WTC11 (cell line): Measurements from ENCODE around the gene PHF24. TPM values are rescaled to one million over a fixed set of nuclear protein-coding genes. Genes with fewer than 3 reads are reported as not detected.

Experiments
- ATAC-seq: fragments of 200-7000 bp; cut with Tn5 transposase; 2 replicates; pipeline ENCODE4 v1.10.0; 2021; ENCODE audit warnings: mild to moderate bottlenecking, moderate library complexity
- CTCF ChIA-PET: fragments of 300-600 bp; sonication (Branson Sonifier 250); formaldehyde crosslinking; loops from one replicate; lab custom pipeline; 2021; ENCODE audit warnings: antibody characterized with exemption; lab: Charles Lee
- POLR2A ChIA-PET: fragments of 350-600 bp; sonication (Branson Sonifier 250); formaldehyde crosslinking; loops from one replicate; lab custom pipeline; 2021; ENCODE audit warnings: antibody characterized with exemption; lab: Charles Lee
- DNase-seq: peaks from one replicate; pipeline ENCODE4 v3.0.0; 2021; ENCODE audit warnings: low spot score
- H3K27ac Mint-ChIP-seq: 2 replicates; pipeline ENCODE4 v1.8.0; 2021; ENCODE audit warnings: mixed read lengths
- H3K27me3 Mint-ChIP-seq: 2 replicates; pipeline ENCODE4 v1.8.0; 2021; ENCODE audit warnings: low read depth, mild to moderate bottlenecking, moderate library complexity, mixed read lengths
- H3K36me3 Mint-ChIP-seq: 2 replicates; pipeline ENCODE4 v1.8.0; 2021; ENCODE audit warnings: mixed read lengths
- H3K4me1 Mint-ChIP-seq: 2 replicates; pipeline ENCODE4 v1.8.0; 2022; ENCODE audit warnings: mixed read lengths
- H3K4me3 Mint-ChIP-seq: 2 replicates; pipeline ENCODE4 v1.8.0; 2021; ENCODE audit warnings: mild to moderate bottlenecking, moderate library complexity, mixed read lengths
- H3K9me3 Mint-ChIP-seq: 2 replicates; pipeline ENCODE4 v1.8.0; 2021; ENCODE audit warnings: mixed read lengths
- ETV6 ChIP-seq: sonication (generic); formaldehyde crosslinking; IDR thresholded peaks from 2 replicates; pipeline ENCODE4 v1.8.1; 2022; ENCODE audit warnings: mild to moderate bottlenecking, missing genetic modification reagents
- FOXK1 ChIP-seq: sonication (generic); formaldehyde crosslinking; IDR thresholded peaks from 2 replicates; pipeline ENCODE4 v1.8.0; 2022; ENCODE audit warnings: mild to moderate bottlenecking, moderate library complexity, missing genetic modification reagents
- NFATC4 ChIP-seq: fragments of 250-450 bp; sonication (Bioruptor Pico); IDR thresholded peaks from 2 replicates; pipeline ENCODE4 v1.9.0; 2021; ENCODE audit warnings: mild to moderate bottlenecking
- NFYB ChIP-seq: sonication (generic); formaldehyde crosslinking; conservative IDR thresholded peaks from 2 replicates; pipeline ENCODE4 v1.8.0; 2022; ENCODE audit warnings: low read depth, missing genetic modification reagents
- ZNF121 ChIP-seq: sonication (generic); formaldehyde crosslinking; IDR thresholded peaks from 2 replicates; pipeline ENCODE4 v1.8.0; 2023; ENCODE audit warnings: missing genetic modification reagents
- ZNF263 ChIP-seq: sonication (generic); formaldehyde crosslinking; IDR thresholded peaks from 2 replicates; pipeline ENCODE4 v1.8.1; 2022; ENCODE audit warnings: low read depth, mild to moderate bottlenecking, moderate library complexity, missing genetic modification reagents
- ZNF396 ChIP-seq: fragments of 250-450 bp; sonication (Bioruptor Pico); IDR thresholded peaks from 2 replicates; pipeline ENCODE4 v1.8.0; 2021; ENCODE audit warnings: mild to moderate bottlenecking, moderate library complexity, borderline replicate concordance
- total RNA-seq: library from RNA; stranded (reverse); gene quantifications from 3 replicates; pipeline ENCODE4 v1.2.3, GENCODE V29; 2021
- TF ChIP-seq, protein P1 (sequence below): sonication (generic); formaldehyde crosslinking; IDR thresholded peaks from 2 replicates; pipeline ENCODE4 v1.8.0; 2023; ENCODE audit warnings: missing genetic modification reagents, mild to moderate bottlenecking, borderline replicate concordance
- TF ChIP-seq, protein P2 (sequence below): sonication (generic); formaldehyde crosslinking; IDR thresholded peaks from 2 replicates; pipeline ENCODE4 v1.8.1; 2022; ENCODE audit warnings: mild to moderate bottlenecking, moderate library complexity, missing genetic modification reagents
- TF ChIP-seq, protein P3 (sequence below): fragments of 250-450 bp; sonication (Bioruptor Pico); IDR thresholded peaks from 2 replicates; pipeline ENCODE4 v1.9.0; 2021; ENCODE audit warnings: mild to moderate bottlenecking
- TF ChIP-seq, protein P4 (sequence below): sonication (generic); formaldehyde crosslinking; IDR thresholded peaks from 2 replicates; pipeline ENCODE4 v1.8.0; 2022; ENCODE audit warnings: mild to moderate bottlenecking, missing genetic modification reagents
- TF ChIP-seq, protein P5 (sequence below): sonication (generic); formaldehyde crosslinking; IDR thresholded peaks from 2 replicates; pipeline ENCODE4 v1.8.1; 2022; ENCODE audit warnings: low read depth, mild to moderate bottlenecking, moderate library complexity, missing genetic modification reagents, borderline replicate concordance
- TF ChIP-seq, protein P6 (sequence below): sonication (generic); formaldehyde crosslinking; IDR thresholded peaks from 2 replicates; pipeline ENCODE4 v1.8.0; 2022; ENCODE audit warnings: mild to moderate bottlenecking, missing genetic modification reagents
- TF ChIP-seq, protein P7 (sequence below): sonication (generic); formaldehyde crosslinking; IDR thresholded peaks from 2 replicates; pipeline ENCODE4 v1.8.0; 2023; ENCODE audit warnings: mild to moderate bottlenecking, missing genetic modification reagents
- TF ChIP-seq, protein P8 (sequence below): fragments of 250-450 bp; sonication (Bioruptor Pico); conservative IDR thresholded peaks from 2 replicates; pipeline ENCODE4 v1.9.0; 2021; ENCODE audit warnings: mild to moderate bottlenecking

The PHF24 gene
- total RNA-seq, 1 experiment from 2014 or later: 0.59 TPM

DNA sequence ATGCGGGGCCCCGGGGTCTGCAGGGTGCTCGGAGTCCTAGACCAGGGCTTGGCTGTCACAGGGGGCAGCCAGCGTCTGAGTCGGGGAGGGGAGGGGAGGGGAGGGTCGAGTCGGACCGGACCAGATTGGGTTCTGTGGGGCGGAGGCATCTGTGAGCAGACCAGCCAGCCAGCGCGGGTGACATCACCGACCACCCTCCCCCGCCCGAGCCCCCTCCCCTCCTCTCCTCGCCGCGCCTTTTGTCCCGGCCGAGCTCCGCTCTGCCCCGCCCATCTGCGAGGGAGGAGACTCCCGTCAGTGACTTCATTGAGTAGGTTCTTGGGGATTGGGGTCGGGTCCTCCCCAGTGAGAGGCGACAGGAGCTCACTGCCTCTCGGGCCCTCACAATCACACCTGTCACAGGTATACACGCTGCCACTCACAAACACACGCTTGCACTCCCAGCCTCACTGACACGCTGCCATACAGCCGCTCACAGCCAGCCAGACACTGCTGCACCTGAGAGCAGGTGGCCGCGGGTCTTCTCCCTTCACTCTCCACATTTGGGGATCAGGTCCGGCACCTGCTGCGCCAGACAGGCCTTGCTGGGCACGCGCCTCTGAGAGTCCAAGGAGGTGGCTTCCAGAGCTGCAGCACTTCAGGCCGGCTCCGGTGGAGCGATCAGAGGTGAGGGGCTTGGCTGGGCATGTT, 32.0 kb downstream of the PHF24 start (continued):
- TF ChIP-seq, protein P1, sequence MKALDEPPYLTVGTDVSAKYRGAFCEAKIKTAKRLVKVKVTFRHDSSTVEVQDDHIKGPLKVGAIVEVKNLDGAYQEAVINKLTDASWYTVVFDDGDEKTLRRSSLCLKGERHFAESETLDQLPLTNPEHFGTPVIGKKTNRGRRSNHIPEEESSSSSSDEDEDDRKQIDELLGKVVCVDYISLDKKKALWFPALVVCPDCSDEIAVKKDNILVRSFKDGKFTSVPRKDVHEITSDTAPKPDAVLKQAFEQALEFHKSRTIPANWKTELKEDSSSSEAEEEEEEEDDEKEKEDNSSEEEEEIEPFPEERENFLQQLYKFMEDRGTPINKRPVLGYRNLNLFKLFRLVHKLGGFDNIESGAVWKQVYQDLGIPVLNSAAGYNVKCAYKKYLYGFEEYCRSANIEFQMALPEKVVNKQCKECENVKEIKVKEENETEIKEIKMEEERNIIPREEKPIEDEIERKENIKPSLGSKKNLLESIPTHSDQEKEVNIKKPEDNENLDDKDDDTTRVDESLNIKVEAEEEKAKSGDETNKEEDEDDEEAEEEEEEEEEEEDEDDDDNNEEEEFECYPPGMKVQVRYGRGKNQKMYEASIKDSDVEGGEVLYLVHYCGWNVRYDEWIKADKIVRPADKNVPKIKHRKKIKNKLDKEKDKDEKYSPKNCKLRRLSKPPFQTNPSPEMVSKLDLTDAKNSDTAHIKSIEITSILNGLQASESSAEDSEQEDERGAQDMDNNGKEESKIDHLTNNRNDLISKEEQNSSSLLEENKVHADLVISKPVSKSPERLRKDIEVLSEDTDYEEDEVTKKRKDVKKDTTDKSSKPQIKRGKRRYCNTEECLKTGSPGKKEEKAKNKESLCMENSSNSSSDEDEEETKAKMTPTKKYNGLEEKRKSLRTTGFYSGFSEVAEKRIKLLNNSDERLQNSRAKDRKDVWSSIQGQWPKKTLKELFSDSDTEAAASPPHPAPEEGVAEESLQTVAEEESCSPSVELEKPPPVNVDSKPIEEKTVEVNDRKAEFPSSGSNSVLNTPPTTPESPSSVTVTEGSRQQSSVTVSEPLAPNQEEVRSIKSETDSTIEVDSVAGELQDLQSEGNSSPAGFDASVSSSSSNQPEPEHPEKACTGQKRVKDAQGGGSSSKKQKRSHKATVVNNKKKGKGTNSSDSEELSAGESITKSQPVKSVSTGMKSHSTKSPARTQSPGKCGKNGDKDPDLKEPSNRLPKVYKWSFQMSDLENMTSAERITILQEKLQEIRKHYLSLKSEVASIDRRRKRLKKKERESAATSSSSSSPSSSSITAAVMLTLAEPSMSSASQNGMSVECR: 0 out of 2 replicates have a peak, but pooled peaks have one; percentile 41
- TF ChIP-seq ETV6 (CRISPR knock-in tag) (no peak), ZNF396 (no peak), ZNF121 (CRISPR knock-in tag) (no peak)
- TF ChIP-seq, protein P2, sequence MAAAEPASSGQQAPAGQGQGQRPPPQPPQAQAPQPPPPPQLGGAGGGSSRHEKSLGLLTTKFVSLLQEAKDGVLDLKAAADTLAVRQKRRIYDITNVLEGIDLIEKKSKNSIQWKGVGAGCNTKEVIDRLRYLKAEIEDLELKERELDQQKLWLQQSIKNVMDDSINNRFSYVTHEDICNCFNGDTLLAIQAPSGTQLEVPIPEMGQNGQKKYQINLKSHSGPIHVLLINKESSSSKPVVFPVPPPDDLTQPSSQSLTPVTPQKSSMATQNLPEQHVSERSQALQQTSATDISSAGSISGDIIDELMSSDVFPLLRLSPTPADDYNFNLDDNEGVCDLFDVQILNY (CRISPR knock-in tag): no peak
- TF ChIP-seq, protein P3, sequence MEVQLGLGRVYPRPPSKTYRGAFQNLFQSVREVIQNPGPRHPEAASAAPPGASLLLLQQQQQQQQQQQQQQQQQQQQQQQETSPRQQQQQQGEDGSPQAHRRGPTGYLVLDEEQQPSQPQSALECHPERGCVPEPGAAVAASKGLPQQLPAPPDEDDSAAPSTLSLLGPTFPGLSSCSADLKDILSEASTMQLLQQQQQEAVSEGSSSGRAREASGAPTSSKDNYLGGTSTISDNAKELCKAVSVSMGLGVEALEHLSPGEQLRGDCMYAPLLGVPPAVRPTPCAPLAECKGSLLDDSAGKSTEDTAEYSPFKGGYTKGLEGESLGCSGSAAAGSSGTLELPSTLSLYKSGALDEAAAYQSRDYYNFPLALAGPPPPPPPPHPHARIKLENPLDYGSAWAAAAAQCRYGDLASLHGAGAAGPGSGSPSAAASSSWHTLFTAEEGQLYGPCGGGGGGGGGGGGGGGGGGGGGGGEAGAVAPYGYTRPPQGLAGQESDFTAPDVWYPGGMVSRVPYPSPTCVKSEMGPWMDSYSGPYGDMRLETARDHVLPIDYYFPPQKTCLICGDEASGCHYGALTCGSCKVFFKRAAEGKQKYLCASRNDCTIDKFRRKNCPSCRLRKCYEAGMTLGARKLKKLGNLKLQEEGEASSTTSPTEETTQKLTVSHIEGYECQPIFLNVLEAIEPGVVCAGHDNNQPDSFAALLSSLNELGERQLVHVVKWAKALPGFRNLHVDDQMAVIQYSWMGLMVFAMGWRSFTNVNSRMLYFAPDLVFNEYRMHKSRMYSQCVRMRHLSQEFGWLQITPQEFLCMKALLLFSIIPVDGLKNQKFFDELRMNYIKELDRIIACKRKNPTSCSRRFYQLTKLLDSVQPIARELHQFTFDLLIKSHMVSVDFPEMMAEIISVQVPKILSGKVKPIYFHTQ: peak; percentile 72; the same call in 1 of the 2 replicates
- TF ChIP-seq, protein P4, sequence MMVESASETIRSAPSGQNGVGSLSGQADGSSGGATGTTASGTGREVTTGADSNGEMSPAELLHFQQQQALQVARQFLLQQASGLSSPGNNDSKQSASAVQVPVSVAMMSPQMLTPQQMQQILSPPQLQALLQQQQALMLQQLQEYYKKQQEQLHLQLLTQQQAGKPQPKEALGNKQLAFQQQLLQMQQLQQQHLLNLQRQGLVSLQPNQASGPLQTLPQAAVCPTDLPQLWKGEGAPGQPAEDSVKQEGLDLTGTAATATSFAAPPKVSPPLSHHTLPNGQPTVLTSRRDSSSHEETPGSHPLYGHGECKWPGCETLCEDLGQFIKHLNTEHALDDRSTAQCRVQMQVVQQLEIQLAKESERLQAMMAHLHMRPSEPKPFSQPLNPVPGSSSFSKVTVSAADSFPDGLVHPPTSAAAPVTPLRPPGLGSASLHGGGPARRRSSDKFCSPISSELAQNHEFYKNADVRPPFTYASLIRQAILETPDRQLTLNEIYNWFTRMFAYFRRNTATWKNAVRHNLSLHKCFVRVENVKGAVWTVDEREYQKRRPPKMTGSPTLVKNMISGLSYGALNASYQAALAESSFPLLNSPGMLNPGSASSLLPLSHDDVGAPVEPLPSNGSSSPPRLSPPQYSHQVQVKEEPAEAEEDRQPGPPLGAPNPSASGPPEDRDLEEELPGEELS: no peak
- TF ChIP-seq, all 79 proteins: peak for 5

DNA sequence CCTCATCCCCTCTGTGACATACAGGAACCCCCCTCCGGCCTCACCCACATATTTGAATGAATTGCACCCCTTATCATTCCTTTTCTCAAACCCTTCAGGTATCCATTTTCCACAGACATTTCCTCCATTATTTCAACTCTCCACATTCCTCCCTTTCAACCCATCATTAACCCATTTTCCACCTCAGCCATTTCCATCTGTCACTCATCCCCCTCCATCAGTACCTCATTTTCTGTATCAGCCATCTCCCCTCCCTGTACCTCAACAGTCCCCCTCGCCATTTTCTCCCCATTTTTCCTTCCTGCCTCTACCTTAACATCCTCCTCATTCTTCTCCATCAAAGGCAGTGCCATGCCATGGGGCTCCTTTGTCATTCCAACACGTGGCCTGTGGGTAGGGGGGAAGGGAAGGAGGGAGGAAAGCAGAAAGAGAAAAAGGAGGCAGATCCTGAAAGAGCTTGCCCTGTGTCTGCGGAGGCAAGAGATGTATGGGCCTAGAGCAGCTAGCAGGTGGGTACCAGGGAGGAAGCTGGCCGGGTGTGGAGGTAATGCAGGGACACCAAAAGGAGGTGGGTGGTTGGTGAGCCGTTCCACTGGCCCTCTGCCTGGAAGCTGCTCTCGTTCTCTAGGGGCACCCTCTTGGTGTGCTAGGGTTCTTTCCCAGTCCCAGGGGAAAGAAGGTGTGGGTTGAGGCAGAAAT, 33.0 kb downstream of the PHF24 start:
- Mint-ChIP-seq H3K27me3 (peaks cover under 1% of the 10 kb centered on the region), H3K27ac (peak overlapping the region; percentile 98), H3K36me3 (peaks cover 18% of the 10 kb centered on the region; the same call in 1 of the 2 replicates), H3K4me3 (peak overlapping the region; percentile 82), H3K4me1 (peaks cover 62% of the 10 kb centered on the region), H3K9me3 (no peaks in the 10 kb centered on the region)
- POLR2A ChIA-PET: interaction anchor here (0.7 to 3.4 kb wide), 5 partner anchors 10 to 181 kb away, joined by 3 to 9 read pairs (median 4); partner anchors contain the start of genes FANCG and VCP
- no peak for DNase-seq
- ATAC-seq: no peak
- CTCF ChIA-PET: interaction anchor here (1.1 to 10.1 kb wide), 6 partner anchors 60 to 289 kb away, joined by 4 to 183 read pairs (median 20); partner anchors contain the start of gene VCP
- TF ChIP-seq FOXK1 (CRISPR knock-in tag) (no peak), ETV6 (CRISPR knock-in tag) (peak; percentile 46; the same call in 1 of the 2 replicates), NFATC4 (CRISPR knock-in tag) (no peak), NFYB (CRISPR knock-in tag) (no peak), ZNF263 (CRISPR knock-in tag) (no peak)
- TF ChIP-seq, protein P5, sequence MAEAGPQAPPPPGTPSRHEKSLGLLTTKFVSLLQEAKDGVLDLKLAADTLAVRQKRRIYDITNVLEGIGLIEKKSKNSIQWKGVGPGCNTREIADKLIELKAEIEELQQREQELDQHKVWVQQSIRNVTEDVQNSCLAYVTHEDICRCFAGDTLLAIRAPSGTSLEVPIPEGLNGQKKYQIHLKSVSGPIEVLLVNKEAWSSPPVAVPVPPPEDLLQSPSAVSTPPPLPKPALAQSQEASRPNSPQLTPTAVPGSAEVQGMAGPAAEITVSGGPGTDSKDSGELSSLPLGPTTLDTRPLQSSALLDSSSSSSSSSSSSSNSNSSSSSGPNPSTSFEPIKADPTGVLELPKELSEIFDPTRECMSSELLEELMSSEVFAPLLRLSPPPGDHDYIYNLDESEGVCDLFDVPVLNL (CRISPR knock-in tag): no peak
- TF ChIP-seq, protein P6, sequence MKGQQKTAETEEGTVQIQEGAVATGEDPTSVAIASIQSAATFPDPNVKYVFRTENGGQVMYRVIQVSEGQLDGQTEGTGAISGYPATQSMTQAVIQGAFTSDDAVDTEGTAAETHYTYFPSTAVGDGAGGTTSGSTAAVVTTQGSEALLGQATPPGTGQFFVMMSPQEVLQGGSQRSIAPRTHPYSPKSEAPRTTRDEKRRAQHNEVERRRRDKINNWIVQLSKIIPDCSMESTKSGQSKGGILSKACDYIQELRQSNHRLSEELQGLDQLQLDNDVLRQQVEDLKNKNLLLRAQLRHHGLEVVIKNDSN (CRISPR knock-in tag): peak; percentile 78; the same call in 1 of the 2 replicates
- TF ChIP-seq, protein P7, sequence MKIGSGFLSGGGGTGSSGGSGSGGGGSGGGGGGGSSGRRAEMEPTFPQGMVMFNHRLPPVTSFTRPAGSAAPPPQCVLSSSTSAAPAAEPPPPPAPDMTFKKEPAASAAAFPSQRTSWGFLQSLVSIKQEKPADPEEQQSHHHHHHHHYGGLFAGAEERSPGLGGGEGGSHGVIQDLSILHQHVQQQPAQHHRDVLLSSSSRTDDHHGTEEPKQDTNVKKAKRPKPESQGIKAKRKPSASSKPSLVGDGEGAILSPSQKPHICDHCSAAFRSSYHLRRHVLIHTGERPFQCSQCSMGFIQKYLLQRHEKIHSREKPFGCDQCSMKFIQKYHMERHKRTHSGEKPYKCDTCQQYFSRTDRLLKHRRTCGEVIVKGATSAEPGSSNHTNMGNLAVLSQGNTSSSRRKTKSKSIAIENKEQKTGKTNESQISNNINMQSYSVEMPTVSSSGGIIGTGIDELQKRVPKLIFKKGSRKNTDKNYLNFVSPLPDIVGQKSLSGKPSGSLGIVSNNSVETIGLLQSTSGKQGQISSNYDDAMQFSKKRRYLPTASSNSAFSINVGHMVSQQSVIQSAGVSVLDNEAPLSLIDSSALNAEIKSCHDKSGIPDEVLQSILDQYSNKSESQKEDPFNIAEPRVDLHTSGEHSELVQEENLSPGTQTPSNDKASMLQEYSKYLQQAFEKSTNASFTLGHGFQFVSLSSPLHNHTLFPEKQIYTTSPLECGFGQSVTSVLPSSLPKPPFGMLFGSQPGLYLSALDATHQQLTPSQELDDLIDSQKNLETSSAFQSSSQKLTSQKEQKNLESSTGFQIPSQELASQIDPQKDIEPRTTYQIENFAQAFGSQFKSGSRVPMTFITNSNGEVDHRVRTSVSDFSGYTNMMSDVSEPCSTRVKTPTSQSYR (CRISPR knock-in tag): peak; percentile 81; the same call in 1 of the 2 replicates
- TF ChIP-seq, protein P8, sequence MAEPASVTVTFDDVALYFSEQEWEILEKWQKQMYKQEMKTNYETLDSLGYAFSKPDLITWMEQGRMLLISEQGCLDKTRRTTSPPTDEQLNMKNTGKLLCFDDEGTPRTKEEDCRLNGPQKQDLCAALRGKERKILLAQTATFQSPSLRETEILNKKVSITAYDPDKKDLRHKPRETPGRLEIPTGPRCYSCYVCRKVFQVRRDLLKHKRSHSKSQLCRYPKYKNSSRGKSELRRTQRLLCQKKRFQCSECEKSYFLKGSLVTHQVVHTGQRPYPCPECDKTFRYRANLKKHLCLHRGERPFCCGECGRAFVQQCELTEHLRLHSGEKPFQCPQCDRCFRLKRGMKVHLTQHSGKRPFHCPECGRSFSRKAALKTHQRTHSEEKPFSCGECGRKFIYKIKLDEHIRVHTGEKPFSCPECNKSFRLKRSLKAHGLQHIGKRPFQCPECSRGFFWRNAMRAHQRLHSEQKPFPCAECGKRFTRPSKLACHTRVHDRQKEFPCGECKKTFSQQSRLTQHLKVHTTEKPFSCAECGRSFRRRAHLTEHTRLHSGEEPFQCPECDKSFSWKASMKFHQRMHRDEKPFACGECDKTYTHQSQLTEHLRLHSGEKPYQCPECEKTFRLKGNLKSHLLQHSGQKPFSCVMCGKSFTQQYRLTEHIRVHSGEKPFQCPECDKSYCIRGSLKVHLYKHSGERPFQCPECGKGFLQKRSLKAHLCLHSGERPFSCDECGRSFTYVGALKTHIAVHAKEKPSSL (CRISPR knock-in tag): no peak
